Peyer's patch (tissue), 4 donors: ENCODE data around the gene TARBP1. TPM values are rescaled to one million over a fixed set of nuclear protein-coding genes. Genes with fewer than 3 reads are reported as not detected.

ENCODE experiments used
- DNase-seq, 3 donors: peaks; one replicate each; pipeline ENCODE4 v3.0.0-alpha.2; 2017 to 2019
- H3K27ac ChIP-seq, 4 donors: fragments of 200-600 bp; sonication (generic); one replicate each; pipeline ENCODE4 v1.5.1; 2016 to 2019
- H3K27me3 ChIP-seq, 2 donors: fragments of 200-600 bp; sonication (generic); one replicate each; pipeline ENCODE4 v1.5.1; 2019
- H3K36me3 ChIP-seq, 3 donors: fragments of 200-600 bp; sonication (generic); one replicate each; pipeline ENCODE4 v1.5.1; 2016 to 2019
- H3K4me1 ChIP-seq, 4 donors: fragments of 200-600 bp; sonication (generic); one replicate each; pipeline ENCODE4 v1.5.1; 2016 to 2019
- H3K4me3 ChIP-seq, 4 donors: fragments of 200-600 bp; sonication (generic); 1 replicate in 3 of 4; 2 replicates in 1 of 4; pipeline ENCODE4 v1.5.1; 2016 to 2019; ENCODE audit warnings: mild to moderate bottlenecking in 1 of 4
- H3K9me3 ChIP-seq, 4 donors: fragments of 200-600 bp; sonication (generic); one replicate each; pipeline ENCODE4 v1.5.1; 2016 to 2019; ENCODE audit warnings: mild to moderate bottlenecking in 1 of 4
- CTCF ChIP-seq, 6 experiments: fragments of 450-650 bp in 4 of 6; fragments of 200-600 bp in 2 of 6; sonication (generic) in 1 of 6; IDR thresholded peaks; one replicate each; pipeline ENCODE4 v1.5.1; 2017 to 2019; ENCODE audit warnings: antibody characterized with exemption in 6 of 6, mild to moderate bottlenecking in 3 of 6, moderate library complexity in 1 of 6
- POLR2A ChIP-seq, 2 donors: fragments of 450-650 bp; IDR thresholded peaks; one replicate each; pipeline ENCODE4 v1.5.1; 2017; ENCODE audit warnings: antibody characterized with exemption in 2 of 2, mild to moderate bottlenecking in 2 of 2, moderate library complexity in 2 of 2
- total RNA-seq, 4 donors: library from RNA; depleted of rRNA; stranded (reverse); fragments of >200 nt; gene quantifications; one replicate each; pipeline ENCODE4 v1.1.0, GENCODE V29; 2016

Gene TARBP1
- total RNA-seq: 10 to 100 TPM; 19.3 to 52.0 (median 36.3) TPM

GRCh38 chr1:234478481-234479309, at the start of gene TARBP1:
TARBP1 (minus strand) TSS chr1:234479179; CDS start chr1:234479103, 76 bp downstream.
- Histone ChIP-seq H3K4me1 (peaks cover 0 to 10% (median 2%) of the 10 kb centered on the region in 4 donors), H3K4me3 (peak within 1 kb of the TSS; percentile 69 to 93 (median 76)), H3K27ac (peak within 1 kb of the TSS; percentile 91 to 98 (median 95)), H3K27me3 (no peaks in the 10 kb centered on the region), H3K9me3 (no peaks in the 10 kb centered on the region), H3K36me3 (no peaks in the 10 kb centered on the region)
- DNase-seq: peak; percentile 59 to 84 (median 80)
- TF ChIP-seq CTCF (IDR thresholded peaks at IDR 0.05) (peak in 1 of 6 experiments; percentile 39), POLR2A (IDR thresholded peaks at IDR 0.05) (peak; percentile 54 to 60)

GRCh38 chr1:234528074-234528865, 49.3 kb upstream of the TARBP1 start:
- H3K9me3 ChIP-seq: no peaks in the 10 kb centered on the region
- peaks cover under 1 to 37% (median 2%) of the 10 kb centered on the region in 4 donors for H3K4me1 ChIP-seq
- peak in 1 of 3 donors; percentile 45 for DNase-seq
- H3K27me3 ChIP-seq: no peaks in the 10 kb centered on the region
- H3K36me3 ChIP-seq: no peaks in the 10 kb centered on the region
- H3K4me3 ChIP-seq: no peak overlapping the region
- peak overlapping the region in 2 of 4 donors; percentile 13 to 35 for H3K27ac ChIP-seq
- TF ChIP-seq CTCF (IDR thresholded peaks at IDR 0.05): no peak
- no peak for TF ChIP-seq POLR2A (IDR thresholded peaks at IDR 0.05)

- Histone ChIP-seq H3K36me3 (no peaks in the 10 kb centered on the region), H3K27me3 (no peaks in the 10 kb centered on the region), H3K9me3 (no peaks in the 10 kb centered on the region), H3K4me3 (no peak overlapping the region), H3K4me1 (peaks cover 4 to 39% (median 7%) of the 10 kb centered on the region in 4 donors), H3K27ac (no peak overlapping the region)
- DNase-seq: no peak
- TF ChIP-seq POLR2A (IDR thresholded peaks at IDR 0.05) (no peak), CTCF (IDR thresholded peaks at IDR 0.05) (no peak)
These were observed 48.4 kb upstream of the TARBP1 start for GRCh38 chr1:234527346-234527745.

- no peak for TF ChIP-seq POLR2A (IDR thresholded peaks at IDR 0.05)
- TF ChIP-seq CTCF (IDR thresholded peaks at IDR 0.05): no peak
- no peak for DNase-seq
- H3K27ac ChIP-seq: no peak overlapping the region
These were observed 47.9 kb upstream of the TARBP1 start for GRCh38 chr1:234526922-234527321.

GRCh38 chr1:234525099-234525799, 46.3 kb upstream of the TARBP1 start:
- Histone ChIP-seq H3K4me3 (no peak overlapping the region), H3K36me3 (no peaks in the 10 kb centered on the region), H3K27ac (no peak overlapping the region), H3K9me3 (no peaks in the 10 kb centered on the region), H3K27me3 (no peaks in the 10 kb centered on the region), H3K4me1 (peaks cover 4 to 36% (median 7%) of the 10 kb centered on the region in 4 donors)
- TF ChIP-seq CTCF (IDR thresholded peaks at IDR 0.05) (no peak), POLR2A (IDR thresholded peaks at IDR 0.05) (no peak)
- DNase-seq: no peak

More at GRCh38 chr1:234526922-234527321, 47.9 kb upstream of the TARBP1 start:
- Histone ChIP-seq H3K4me3 (no peak overlapping the region), H3K4me1 (peaks cover 4 to 37% (median 7%) of the 10 kb centered on the region in 4 donors), H3K36me3 (no peaks in the 10 kb centered on the region), H3K9me3 (no peaks in the 10 kb centered on the region), H3K27me3 (no peaks in the 10 kb centered on the region)
